ENCODE measurements around the gene FAR1. TPM values are rescaled to one million over a fixed set of nuclear protein-coding genes. Genes with fewer than 3 reads are reported as not detected.

The FAR1 gene
- polyA plus RNA-seq, 1 donor from 2014 or later: 110 TPM

DNA sequence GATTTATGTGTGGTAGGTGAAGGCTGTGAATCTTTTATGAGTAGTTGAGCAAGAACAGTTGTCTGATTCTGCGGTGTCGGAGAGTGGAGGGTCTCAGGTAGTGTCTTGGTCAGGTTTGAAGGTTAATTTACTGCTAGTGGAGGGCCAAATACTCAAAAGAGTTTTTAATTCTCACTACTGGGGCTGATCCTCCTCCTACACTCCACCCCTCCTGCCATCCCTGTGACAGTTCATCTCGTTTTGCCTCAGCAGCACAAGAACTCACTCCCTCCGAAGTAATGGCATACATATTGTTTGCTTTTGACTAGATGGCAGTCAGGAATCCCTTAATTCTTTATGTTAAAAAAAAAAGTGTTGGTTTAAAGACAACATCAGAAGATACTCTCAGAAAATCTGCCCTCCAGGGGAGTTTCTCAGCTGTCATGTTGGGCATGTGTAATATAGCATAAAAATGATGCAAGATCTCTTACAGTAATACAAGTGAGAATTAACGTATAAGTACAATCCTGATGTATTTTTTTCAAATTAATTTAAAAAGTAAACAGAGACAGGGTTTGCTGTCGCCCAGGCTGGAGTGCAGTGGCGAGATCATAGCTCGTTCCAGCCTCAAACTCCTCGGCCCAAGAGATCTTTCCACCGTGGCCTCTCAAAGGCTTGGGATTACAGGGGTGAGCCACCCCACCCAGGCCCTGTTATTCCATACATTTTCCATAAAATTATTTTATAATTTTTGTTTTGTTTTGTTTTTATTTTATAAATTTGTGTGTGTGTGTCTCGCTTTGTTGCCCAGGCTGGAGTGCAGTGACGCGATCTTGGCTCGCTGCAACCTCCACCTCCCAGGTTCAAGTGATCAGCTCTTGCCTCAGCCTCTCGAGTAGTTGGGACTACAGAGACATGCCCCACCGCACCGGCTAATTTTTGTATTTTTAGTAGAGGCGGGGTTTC is 1.3 kb downstream of the FAR1 start:
- no peaks in the 10 kb centered on the region for H3K9me3 ChIP-seq (ENCODE audit: low read length)
- no peak overlapping the region for H2AFZ ChIP-seq (ENCODE audit: low read depth, low read length)
- H3K9ac ChIP-seq (ENCODE audit: low read length): peak overlapping the region; percentile 80
- H3K36me3 ChIP-seq (ENCODE audit: insufficient read depth, low read length): no peaks in the 10 kb centered on the region
- peak overlapping the region; percentile 56 for H3K4me2 ChIP-seq (ENCODE audit: low read length)
- peak overlapping the region; percentile 79 for H3K4me3 ChIP-seq (ENCODE audit: low read length)
- H3K79me2 ChIP-seq (replicated peaks; ENCODE audit: insufficient read depth, low read length): peaks cover 52% of the 10 kb centered on the region
- peak overlapping the region; percentile 74 for H3K27ac ChIP-seq (ENCODE audit: low read length)
- no peaks in the 10 kb centered on the region for H3F3A ChIP-seq (ENCODE audit: insufficient read depth, low read length, poor library complexity, severe bottlenecking)
- no peaks in the 10 kb centered on the region for H4K20me1 ChIP-seq (ENCODE audit: insufficient read depth)
- TF ChIP-seq POLR2AphosphoS5 (IDR thresholded peaks at IDR 0.05) (no peak), EZH2 (IDR thresholded peaks at IDR 0.05; ENCODE audit: borderline replicate concordance, insufficient read depth, low read length, poor library complexity, severe bottlenecking) (no peak), TAF1 (IDR thresholded peaks at IDR 0.05; ENCODE audit: low read depth) (no peak), CTCF (IDR thresholded peaks at IDR 0.05; ENCODE audit: poor library complexity, severe bottlenecking) (no peak), SMC3 (conservative IDR thresholded peaks at IDR 0.05; ENCODE audit: poor library complexity) (no peak), MXI1 (conservative IDR thresholded peaks at IDR 0.05; ENCODE audit: poor library complexity, severe bottlenecking) (no peak)
- TF ChIP-seq, protein P1, sequence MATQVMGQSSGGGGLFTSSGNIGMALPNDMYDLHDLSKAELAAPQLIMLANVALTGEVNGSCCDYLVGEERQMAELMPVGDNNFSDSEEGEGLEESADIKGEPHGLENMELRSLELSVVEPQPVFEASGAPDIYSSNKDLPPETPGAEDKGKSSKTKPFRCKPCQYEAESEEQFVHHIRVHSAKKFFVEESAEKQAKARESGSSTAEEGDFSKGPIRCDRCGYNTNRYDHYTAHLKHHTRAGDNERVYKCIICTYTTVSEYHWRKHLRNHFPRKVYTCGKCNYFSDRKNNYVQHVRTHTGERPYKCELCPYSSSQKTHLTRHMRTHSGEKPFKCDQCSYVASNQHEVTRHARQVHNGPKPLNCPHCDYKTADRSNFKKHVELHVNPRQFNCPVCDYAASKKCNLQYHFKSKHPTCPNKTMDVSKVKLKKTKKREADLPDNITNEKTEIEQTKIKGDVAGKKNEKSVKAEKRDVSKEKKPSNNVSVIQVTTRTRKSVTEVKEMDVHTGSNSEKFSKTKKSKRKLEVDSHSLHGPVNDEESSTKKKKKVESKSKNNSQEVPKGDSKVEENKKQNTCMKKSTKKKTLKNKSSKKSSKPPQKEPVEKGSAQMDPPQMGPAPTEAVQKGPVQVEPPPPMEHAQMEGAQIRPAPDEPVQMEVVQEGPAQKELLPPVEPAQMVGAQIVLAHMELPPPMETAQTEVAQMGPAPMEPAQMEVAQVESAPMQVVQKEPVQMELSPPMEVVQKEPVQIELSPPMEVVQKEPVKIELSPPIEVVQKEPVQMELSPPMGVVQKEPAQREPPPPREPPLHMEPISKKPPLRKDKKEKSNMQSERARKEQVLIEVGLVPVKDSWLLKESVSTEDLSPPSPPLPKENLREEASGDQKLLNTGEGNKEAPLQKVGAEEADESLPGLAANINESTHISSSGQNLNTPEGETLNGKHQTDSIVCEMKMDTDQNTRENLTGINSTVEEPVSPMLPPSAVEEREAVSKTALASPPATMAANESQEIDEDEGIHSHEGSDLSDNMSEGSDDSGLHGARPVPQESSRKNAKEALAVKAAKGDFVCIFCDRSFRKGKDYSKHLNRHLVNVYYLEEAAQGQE (IDR thresholded peaks at IDR 0.05; ENCODE audit: borderline replicate concordance): no peak
- H3K27me3 ChIP-seq (ENCODE audit: insufficient read depth, low read depth, low read length): no peaks in the 10 kb centered on the region
- no peaks in the 10 kb centered on the region for H3K9me2 ChIP-seq (ENCODE audit: insufficient read depth, low read length)

DNA sequence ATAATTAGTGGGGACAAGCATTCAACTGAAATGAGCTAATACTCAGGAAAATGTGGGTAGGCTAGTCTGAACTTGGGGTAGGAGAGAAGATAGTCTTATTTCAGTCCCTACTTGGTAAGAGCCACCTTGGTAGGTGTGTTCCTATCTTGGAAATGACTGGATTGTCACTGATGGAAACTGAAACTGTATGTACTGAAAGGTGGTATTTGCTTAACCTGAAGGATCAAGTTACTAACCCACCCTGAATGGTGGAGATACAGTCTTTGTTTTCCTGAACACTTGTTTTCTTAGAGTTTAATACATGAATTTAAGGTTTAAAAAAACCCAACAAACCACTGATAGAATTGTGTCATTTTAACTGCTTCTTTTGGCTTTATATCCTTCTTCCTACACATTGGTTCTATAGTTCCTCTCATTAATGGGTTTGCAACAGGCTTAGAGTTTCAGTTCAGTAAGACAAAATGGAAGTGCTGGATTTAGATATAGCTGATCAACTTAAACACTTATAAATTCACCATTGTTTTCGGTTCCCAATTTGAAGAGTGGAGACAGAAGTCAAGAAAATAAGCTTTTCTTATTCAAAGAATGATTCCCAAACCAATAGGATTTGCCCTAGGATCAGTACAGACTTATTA is 4.2 kb downstream of the FAR1 start:
- Histone ChIP-seq H3K9ac (ENCODE audit: low read length) (no peak overlapping the region), H2AFZ (ENCODE audit: low read depth, low read length) (no peak overlapping the region), H3K36me3 (ENCODE audit: insufficient read depth, low read length) (no peaks in the 10 kb centered on the region), H3F3A (ENCODE audit: insufficient read depth, low read length, poor library complexity, severe bottlenecking) (no peaks in the 10 kb centered on the region), H4K20me1 (ENCODE audit: insufficient read depth) (no peaks in the 10 kb centered on the region), H3K27me3 (ENCODE audit: insufficient read depth, low read depth, low read length) (no peaks in the 10 kb centered on the region), H3K4me2 (ENCODE audit: low read length) (no peak overlapping the region), H3K9me2 (ENCODE audit: insufficient read depth, low read length) (no peaks in the 10 kb centered on the region), H3K27ac (ENCODE audit: low read length) (no peak overlapping the region), H3K4me3 (ENCODE audit: low read length) (no peak overlapping the region), H3K9me3 (ENCODE audit: low read length) (no peaks in the 10 kb centered on the region), H3K79me2 (replicated peaks; ENCODE audit: insufficient read depth, low read length) (peaks cover 80% of the 10 kb centered on the region)
- TF ChIP-seq SMC3 (conservative IDR thresholded peaks at IDR 0.05; ENCODE audit: poor library complexity) (no peak), EZH2 (IDR thresholded peaks at IDR 0.05; ENCODE audit: borderline replicate concordance, insufficient read depth, low read length, poor library complexity, severe bottlenecking) (no peak), MXI1 (conservative IDR thresholded peaks at IDR 0.05; ENCODE audit: poor library complexity, severe bottlenecking) (no peak), EP300 (conservative IDR thresholded peaks at IDR 0.05; ENCODE audit: poor library complexity, severe bottlenecking) (no peak), CTCF (IDR thresholded peaks at IDR 0.05; ENCODE audit: poor library complexity, severe bottlenecking) (no peak), RAD21 (conservative IDR thresholded peaks at IDR 0.05) (no peak), TAF1 (IDR thresholded peaks at IDR 0.05; ENCODE audit: low read depth) (no peak), POLR2AphosphoS5 (IDR thresholded peaks at IDR 0.05) (no peak)
- TF ChIP-seq, protein P1 (IDR thresholded peaks at IDR 0.05; ENCODE audit: borderline replicate concordance): no peak
